Renal cortical epithelial cell (primary cell): Measurements from ENCODE around the gene FMOD. TPM values are rescaled to one million over a fixed set of nuclear protein-coding genes. Genes with fewer than 3 reads are reported as not detected.
"Not testable (repeated sequence)": the region's sequence is repeated elsewhere in the genome, so short reads cannot be mapped to it uniquely, and the experiment has no call there.

Experiments
- DNase-seq: peaks from one replicate; pipeline ENCODE4 v3.0.0-alpha.2; 2011; ENCODE audit warnings: low read depth
- total RNA-seq: library from RNA; depleted of rRNA; stranded (reverse); fragments of >200 nt; gene quantifications from 2 replicates; pipeline ENCODE4 v1.2.3, GENCODE V29; 2014

Gene FMOD
- total RNA-seq, 1 donor from 2014 or later, result 1.7 TPM

DNA sequence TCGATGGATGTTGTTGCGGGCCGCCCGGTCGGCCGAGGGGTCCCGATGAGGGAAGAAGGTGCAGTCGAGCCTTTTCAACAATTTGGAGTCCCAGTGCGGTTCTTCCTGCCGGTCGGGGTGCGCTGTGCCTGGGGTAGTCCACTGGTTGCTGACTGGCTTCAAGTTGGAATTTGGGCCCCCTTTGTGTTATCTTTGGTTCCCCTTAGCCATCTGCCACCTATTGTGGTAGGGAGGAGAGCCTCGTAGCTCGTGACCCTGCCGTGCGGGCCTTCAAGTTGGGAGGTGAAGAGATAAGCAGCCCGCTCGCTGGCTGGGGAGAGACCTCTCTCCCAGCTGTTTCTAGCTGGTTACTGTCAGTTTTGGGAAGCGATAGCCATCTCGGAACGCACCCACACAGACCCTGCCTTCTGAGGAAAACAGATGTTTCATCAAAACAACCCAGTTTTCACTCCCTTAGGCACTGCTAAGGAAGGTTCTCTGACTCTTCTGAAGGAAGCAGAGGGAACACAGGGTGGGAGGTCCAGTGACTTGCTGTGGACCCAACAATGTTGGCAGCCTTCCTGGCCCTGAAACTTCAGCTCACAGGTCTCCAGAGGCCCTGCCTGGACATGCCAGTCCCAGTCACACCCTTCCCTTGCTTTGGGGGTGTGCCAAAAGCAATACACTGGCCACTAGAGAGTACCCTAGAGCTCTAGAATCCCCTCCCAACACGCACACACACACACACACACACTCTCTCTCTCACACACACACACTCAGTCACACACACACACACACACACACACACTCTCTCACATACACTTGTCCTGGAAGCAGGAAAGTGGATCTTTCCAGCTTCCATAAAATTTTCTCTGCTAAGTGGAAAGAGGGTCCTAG, 44.6 kb downstream of the FMOD start:
- peak; percentile 85 for DNase-seq

DNA sequence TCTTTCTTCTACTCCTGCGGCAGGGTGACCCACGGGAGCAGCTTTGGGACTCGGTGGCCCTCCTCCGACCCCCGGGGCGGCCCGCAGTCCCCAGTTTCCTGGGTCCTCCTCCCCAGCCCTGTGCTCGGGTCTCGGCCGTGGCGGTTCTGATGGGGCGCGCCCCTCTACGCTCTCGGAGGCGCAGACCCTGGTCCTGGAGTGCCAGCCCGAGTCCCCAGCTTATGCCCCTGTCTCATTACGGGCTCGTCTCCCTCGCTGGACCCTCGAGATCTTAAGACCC, 45.2 kb downstream of the FMOD start:
- no peak for DNase-seq

- DNase-seq, result peak; percentile 67
Measured at GRCh38 chr1:203304919-203305808, 45.8 kb downstream of the FMOD start, which contains the start of gene BTG2. TSS of gene BTG2 (plus strand) at chr1:203305519. CDS start at chr1:203305607, 88 bp downstream.

GRCh38 chr1:203304391-203304918, 46.5 kb downstream of the FMOD start:
- DNase-seq, result no peak

GRCh38 chr1:203302894-203303293, 48.0 kb downstream of the FMOD start:
- DNase-seq, result no peak

- DNase-seq, result no peak
Measured at GRCh38 chr1:203302456-203302855, 48.5 kb downstream of the FMOD start.

GRCh38 chr1:203301331-203301668, 49.6 kb downstream of the FMOD start:
- DNase-seq, result no peak

- DNase-seq, result no peak
Measured at GRCh38 chr1:203300441-203301330, 50.2 kb downstream of the FMOD start.

GRCh38 chr1:203299719-203300429, 51.0 kb downstream of the FMOD start:
- DNase-seq, result not testable (repeated sequence)

- no peak for DNase-seq
Measured at GRCh38 chr1:203299169-203299568, 51.8 kb downstream of the FMOD start.

GRCh38 chr1:203296460-203297073, 54.4 kb downstream of the FMOD start:
- DNase-seq, result no peak

- no peak for DNase-seq
Measured at GRCh38 chr1:203295796-203296195, 55.1 kb downstream of the FMOD start.

GRCh38 chr1:203291201-203292096, 59.5 kb downstream of the FMOD start:
- DNase-seq, result peak; percentile 64

Other genes with a start within 250 kb of the FMOD start
- gene ADORA1, start 223.4 kb downstream of the FMOD start, total RNA-seq, result 4.2 and 54.7 TPM in 2 replicates
- gene MYBPH, start 175.3 kb downstream of the FMOD start, total RNA-seq, result not detected in 2 replicates
- gene CHI3L1, start 164.4 kb downstream of the FMOD start, total RNA-seq, result 0.10 and 0.69 TPM in 2 replicates
- under 0.01 TPM in 1 of 2 replicates, not detected in the other for gene CHIT1, start 121.4 kb downstream of the FMOD start, total RNA-seq
- 12.7 and 54.3 TPM in 2 replicates for gene BTG2, start 45.6 kb downstream of the FMOD start, total RNA-seq
- 0.05 TPM in 1 of 2 replicates, not detected in the other for gene PRELP, start 124.7 kb upstream of the FMOD start, total RNA-seq
- gene OPTC, start 143.0 kb upstream of the FMOD start, total RNA-seq, result not detected in 2 replicates